ENCODE data around the gene WT1. TPM values are rescaled to one million over a fixed set of nuclear protein-coding genes. Genes with fewer than 3 reads are reported as not detected.
"Not testable (repeated sequence)": the region's sequence is repeated elsewhere in the genome, so short reads cannot be mapped to it uniquely, and the experiment has no call there.

Gene WT1
- total RNA-seq, result not detected

- ATAC-seq, result no peak
- no peak for DNase-seq (ENCODE audit: low spot score)
These were observed at the start of gene WT1 for GRCh38 chr11:32435511-32435941. TSS of gene WT1 (minus strand) at chr11:32435539.

- ATAC-seq (no peak), DNase-seq (ENCODE audit: low spot score) (no peak)
These were observed 44.0 kb upstream of the WT1 start for GRCh38 chr11:32479291-32479690.

- ATAC-seq (no peak), DNase-seq (ENCODE audit: low spot score) (no peak)
These were observed 43.0 kb upstream of the WT1 start for GRCh38 chr11:32478277-32478731.

DNA sequence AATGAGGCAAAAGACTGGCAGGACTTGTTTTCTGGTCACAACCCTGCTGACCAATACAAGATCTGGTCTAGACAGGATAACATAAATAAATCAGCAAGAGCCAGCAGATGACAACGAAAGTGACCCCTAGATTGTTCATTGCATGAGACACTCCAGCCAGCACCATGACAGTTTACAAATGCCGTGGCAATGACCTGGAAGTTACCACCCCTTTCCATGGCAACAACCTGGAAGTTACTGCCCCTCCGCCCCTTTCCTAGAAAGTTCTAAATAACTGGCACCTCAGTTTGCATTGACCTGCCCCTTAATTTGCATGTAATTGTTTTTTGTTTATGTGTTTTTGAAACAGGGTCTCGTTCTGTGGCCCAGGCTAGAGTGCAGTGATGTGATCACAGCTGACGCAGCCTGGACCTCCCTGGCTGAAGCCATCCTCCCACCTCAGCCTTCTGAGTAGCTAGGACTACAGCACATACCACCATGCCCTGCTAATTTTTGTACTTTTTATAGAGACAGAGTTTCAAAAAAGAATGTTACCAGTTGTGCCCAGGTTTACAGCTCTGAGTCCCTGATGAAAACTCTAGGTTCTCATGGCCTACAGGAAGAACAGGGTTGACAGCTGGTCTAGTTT lies 38.1 kb upstream of the WT1 start:
- DNase-seq (ENCODE audit: low spot score) (no peak), ATAC-seq (no peak)

GRCh38 chr11:32472226-32472625 lies 36.9 kb upstream of the WT1 start:
- DNase-seq (ENCODE audit: low spot score) (no peak), ATAC-seq (no peak)

DNA sequence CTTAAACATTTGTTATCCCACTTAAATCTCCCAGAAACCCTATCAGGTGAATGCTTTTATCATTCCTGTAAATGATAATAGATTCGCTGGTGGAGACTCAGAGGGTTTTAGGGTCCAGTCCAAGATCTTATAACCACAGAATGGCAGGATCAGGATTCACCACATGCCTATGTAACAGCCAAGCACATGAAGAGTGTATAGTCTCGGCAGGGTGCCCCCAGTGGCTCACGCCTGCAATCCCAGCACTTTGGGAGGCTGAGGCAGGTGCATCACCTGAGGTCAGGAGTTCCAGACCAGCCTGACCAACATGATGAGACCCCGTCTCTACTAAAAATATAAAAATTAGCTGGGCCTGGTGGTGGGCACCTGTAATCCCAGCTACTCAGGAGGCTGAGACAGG lies 36.2 kb upstream of the WT1 start:
- DNase-seq (ENCODE audit: low spot score); ATAC-seq: not testable (repeated sequence)

DNA sequence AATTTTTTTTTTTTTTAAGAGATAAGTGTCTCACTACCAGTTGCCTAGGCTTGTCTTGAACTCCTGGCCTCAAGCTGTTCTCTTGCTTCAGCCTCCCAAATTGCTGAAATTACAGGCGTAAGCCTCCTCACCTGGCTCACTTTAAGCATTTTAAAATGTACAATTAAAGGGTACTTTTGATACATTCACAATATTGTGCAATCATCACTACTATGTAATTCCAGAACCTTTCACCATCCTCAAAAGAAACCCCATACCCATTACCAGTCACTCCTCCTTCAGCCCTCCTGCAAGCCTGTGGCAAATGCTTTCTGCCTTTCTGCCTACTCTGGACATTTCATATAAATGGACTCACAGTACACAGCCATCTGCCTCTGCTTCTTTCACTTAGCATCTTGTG lies 34.5 kb upstream of the WT1 start:
- ATAC-seq (no peak), DNase-seq (ENCODE audit: low spot score) (no peak)

GRCh38 chr11:32466279-32466915 lies 31.1 kb upstream of the WT1 start:
- DNase-seq (ENCODE audit: low spot score) (no peak), ATAC-seq (no peak)

- DNase-seq (ENCODE audit: low spot score), result no peak
- ATAC-seq, result no peak
These were observed 28.7 kb upstream of the WT1 start for GRCh38 chr11:32464078-32464477.

GRCh38 chr11:32462011-32462690 lies 26.8 kb upstream of the WT1 start:
- no peak for DNase-seq (ENCODE audit: low spot score)
- ATAC-seq, result no peak

DNA sequence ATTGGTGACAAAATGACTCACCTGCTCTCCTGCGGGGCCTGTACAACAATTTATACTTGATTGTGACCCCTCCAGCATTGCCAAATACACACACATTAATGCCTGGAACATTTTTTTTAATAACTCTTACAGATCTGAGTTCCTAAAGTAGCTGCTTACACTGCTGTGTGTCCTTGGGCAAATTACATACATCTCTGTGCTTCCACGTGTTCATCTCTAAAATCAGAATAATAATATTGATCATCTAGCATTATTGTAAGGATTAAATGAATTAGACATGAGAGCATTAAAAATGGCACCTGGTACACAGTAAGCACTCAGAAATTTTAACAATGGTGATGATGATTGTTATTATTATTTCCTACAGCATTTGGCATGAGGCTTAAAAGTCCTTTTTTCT lies 21.5 kb upstream of the WT1 start:
- ATAC-seq (no peak), DNase-seq (ENCODE audit: low spot score) (no peak)

DNA sequence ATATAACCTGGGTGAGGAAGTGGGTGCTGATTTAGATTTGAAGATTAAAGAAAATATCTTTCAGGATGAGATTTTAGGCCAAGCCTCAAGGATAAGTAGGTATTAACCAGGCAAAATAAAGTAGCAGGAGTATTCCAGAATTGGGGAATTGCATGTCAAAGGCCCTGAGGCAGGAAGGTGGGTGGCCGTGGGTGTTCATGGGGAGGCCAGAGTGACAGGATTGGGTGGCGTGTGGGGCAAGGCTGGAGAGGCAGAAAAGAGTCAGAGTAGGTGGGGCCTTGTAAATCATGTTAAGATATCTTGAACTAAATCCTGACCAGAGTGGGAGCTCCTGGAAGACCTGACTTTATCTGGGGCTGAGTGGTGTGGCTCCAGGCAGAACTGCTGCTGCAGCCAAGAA lies 19.7 kb upstream of the WT1 start:
- no peak for DNase-seq (ENCODE audit: low spot score)
- no peak for ATAC-seq

- no peak for DNase-seq (ENCODE audit: low spot score)
- no peak for ATAC-seq
These were observed 16.5 kb upstream of the WT1 start for GRCh38 chr11:32451808-32452207.

- no peak for DNase-seq (ENCODE audit: low spot score)
- ATAC-seq, result no peak
These were observed 15.0 kb upstream of the WT1 start for GRCh38 chr11:32450372-32450771.

DNA sequence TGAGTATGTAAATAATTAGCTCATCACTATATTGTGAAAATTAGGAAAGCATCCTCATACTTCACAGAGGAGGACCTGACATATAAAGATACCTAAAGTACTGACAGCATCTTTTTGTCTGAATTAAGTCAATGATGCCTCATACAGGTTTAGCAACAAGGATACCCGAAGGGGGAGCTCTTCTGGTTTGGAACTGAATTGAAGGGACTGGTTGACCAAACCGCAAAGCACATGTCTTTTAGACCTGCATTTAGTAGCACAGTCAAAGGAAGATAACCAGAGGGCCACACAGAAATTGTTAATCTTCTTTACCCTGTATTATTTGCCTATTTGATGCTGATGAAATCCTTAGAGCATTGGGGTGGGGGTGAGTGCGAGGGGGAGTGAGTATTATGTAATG lies 12.9 kb upstream of the WT1 start:
- DNase-seq (ENCODE audit: low spot score) (no peak), ATAC-seq (no peak)

DNA sequence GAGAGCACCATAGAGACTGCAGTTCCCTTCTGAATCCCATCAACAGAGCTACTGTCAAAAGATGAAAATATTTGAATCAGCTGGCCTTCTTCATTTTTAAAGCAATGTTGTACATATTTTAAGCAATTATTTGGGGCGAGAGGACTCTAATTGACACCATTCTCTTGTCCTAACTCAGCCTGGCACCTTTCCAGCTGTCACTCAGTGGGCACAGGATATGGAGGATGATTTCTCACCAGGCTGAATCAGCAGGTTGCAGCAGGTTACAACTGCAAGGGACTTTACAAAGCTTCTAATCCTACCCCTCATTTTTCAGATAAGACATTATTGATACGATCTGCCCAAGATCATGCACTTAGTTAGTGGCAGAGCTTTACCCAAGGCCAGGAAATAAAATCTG lies 11.9 kb upstream of the WT1 start:
- ATAC-seq, result no peak
- no peak for DNase-seq (ENCODE audit: low spot score)

DNA sequence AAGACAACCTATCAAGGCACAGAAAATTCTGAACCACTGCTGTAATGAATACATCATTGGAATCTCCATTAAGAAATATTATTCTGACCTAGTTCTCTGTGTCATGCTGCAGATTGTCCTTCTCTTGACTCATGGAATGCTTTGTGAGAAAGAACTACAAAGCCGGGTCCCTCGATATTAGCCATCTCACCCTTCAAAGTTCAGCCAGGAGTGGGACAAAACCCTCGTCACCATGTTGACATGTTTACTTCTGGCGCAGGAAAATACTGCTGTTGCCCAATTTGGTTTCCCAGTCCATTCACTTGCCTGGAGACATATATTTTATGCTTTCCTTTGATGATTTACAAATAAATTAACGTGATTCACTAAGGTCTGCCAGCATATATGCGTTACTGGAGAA lies 10.9 kb upstream of the WT1 start:
- ATAC-seq, result no peak

GRCh38 chr11:32444186-32444585 lies 8.8 kb upstream of the WT1 start:
- DNase-seq (ENCODE audit: low spot score) (no peak), ATAC-seq (no peak)

More for the DNA sequence above, 10.9 kb upstream of the WT1 start:
- DNase-seq (ENCODE audit: low spot score), result no peak

DNA sequence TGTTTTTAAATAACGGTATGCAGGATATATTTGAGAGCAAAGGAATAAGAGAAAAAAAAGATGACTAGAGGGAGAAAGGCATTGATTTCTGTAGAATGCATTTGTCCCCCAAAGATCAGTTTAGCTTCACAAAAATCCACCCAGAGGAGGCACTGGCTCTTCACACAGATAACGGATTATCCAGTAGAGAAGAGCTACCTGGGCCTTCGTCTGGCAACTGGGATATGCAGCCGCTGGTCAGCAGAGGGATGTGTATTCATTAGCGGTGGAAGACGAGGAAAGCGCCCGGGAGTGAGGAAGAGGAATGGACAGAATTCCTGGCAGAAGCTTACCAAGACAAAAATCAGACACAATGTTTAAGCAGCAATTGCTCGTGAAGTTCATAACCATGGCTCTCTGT lies 5.6 kb upstream of the WT1 start:
- DNase-seq (ENCODE audit: low spot score), result no peak
- no peak for ATAC-seq

- ATAC-seq (no peak), DNase-seq (ENCODE audit: low spot score) (no peak)
These were observed 5.1 kb upstream of the WT1 start for GRCh38 chr11:32440312-32440908.

DNA sequence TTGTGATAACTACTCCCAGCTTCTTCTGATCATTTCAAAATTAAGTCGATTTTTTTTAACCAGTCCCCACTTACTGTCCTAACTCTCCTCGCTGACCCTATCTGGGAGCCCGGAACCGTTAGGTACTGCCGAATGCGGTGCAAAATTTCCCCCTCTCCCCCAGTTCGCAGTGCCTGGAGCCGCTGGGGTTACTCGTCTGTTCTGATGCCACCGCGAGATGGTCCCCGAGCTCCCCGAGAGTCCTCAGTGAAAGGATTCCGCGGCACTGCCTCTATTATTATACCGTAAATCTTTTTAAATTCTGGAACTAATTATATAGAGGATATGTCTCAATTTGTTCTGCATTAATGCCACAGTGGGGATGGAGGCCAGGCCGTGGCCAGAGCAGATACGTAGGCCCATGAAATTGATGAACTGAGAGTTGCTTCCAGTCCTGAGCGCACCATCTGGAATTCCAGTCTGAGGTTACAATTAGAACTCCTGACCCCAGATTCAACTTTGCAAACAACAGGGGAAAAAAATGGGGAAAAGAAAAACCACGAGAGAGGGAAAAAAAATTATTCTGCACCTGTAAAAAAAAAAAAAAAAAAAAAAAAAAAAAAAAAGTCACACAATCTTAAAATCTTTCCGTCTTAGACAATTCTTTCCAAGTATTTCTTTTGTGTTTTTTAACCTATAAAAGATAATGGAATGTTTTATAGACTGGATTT lies 4.3 kb upstream of the WT1 start:
- ATAC-seq (no peak), DNase-seq (ENCODE audit: low spot score) (no peak)
